GM11168 (cell line): ENCODE measurements around the gene ZFYVE21.

Experiments used
- in situ Hi-C: fragments of 300-500 bp; cut with MboI; formaldehyde crosslinking; loops from one replicate; pipeline ENCODE4 v1.12.0; 2022; ENCODE audit warnings: low sequenced_read_pairs; ENCODE audit not compliant: unreplicated experiment

ZFYVE21 gene

DNA sequence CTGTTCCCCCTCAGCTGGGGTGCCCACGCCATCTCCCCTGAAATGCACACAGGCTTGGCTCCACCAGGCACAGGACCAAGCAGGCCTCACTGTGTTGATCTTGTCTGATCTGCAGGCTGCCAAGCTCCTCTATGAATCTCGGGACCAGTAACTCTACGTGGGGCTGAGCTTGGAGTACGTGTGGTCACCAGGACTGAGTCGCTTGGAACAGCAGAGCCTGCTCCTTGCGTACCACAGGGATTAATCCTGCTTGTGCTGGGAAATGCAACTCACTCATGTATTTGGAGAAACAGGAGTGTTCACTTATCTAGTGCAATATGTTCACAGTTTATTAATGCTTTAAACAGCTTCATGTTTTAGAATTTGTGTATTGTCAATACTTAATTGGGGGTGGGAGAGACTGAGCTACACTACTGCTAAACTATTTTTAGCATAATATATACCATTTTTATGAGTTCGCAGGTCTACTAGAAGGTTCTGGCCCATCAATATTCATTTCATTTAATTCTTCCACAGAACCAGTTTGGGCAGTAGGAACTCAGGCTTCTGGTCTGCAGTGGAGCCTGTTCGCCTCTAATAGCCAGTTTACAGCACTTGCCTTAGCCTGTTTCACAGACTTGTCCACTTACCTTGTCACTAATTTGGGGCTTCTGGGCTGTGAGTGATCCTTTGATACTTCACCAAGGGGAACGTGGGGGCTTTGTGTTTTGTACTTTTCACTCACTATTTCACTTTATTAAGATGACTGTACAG, 17.4 kb downstream of the ZFYVE21 start:
- in situ Hi-C loops: no loop called here

- in situ Hi-C loops: no loop called here
Measured at GRCh38 chr14:103733651-103734050, 18.0 kb downstream of the ZFYVE21 start.

- in situ Hi-C loops: no loop called here
Measured at GRCh38 chr14:103734081-103734888, 18.7 kb downstream of the ZFYVE21 start.

GRCh38 chr14:103735022-103735421, 19.4 kb downstream of the ZFYVE21 start:
- in situ Hi-C loops: no loop called here

- in situ Hi-C loops: no loop called here
Measured at GRCh38 chr14:103735439-103735814, 19.8 kb downstream of the ZFYVE21 start.

GRCh38 chr14:103735815-103736545, 20.4 kb downstream of the ZFYVE21 start:
- in situ Hi-C loops: no loop called here

DNA sequence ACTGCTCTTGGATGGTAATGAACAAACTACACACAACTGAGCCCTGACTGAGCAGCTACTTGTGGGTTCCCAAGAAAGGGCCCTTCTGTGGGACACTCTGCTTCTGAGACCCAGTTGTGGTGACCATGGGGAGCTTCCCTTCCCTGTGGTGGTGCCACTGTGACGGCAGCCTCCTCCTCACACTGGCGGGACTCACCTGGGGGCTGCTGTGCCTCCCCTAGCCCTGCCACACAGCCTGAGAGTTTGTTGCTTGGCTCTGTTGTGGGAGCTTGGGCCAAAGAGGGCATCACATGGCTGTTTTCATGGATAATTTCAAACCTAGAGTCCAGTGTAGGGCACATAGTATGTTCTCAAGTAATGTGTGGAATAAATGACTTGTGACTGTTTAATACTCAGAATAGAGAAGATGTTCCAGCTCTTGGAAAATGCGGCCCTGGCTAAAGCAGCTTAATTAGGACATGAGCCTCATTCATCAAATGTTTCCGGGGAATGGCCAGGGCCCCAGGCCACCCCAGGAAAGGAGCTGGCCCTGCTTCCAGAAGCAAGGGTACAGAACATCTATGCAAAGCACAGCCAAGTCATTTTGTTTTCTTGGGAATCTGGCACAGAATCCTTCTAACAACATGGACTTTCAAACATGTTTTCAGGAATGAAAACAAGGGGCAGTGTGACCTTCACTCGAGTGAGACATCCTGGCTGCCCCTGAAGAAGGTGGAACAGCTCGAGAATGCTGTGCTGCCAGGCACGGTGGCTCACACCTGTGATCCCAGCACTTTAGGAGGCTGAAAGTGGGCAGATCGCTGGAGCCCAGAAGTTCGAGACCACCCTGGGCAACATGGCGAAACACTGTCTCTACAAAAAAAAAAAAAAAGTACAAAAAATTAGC, 21.2 kb downstream of the ZFYVE21 start:
- in situ Hi-C loops: no loop called here

- in situ Hi-C loops: no loop called here
Measured at GRCh38 chr14:103737432-103738045, 21.9 kb downstream of the ZFYVE21 start.

GRCh38 chr14:103738166-103738565, 22.6 kb downstream of the ZFYVE21 start:
- in situ Hi-C loops: no loop called here

- in situ Hi-C loops: no loop called here
Measured at GRCh38 chr14:103738701-103739451, 23.3 kb downstream of the ZFYVE21 start.

DNA sequence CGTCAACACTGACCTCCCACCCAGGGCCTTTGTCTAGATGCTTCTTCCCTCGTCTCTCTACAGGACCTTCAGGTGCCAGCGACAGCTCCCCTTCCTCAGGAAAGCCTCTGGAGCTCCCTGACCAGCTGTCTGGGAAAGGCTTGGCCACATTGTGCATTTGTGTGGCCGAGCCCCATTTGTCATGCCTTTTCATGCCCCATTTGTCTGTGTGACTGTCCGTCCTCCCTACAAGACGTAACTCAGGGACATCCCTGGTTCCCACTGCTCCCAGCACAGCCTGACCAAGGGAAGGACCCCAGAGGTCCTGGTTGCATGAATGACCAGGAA, 23.8 kb downstream of the ZFYVE21 start:
- in situ Hi-C loops: no loop called here

DNA sequence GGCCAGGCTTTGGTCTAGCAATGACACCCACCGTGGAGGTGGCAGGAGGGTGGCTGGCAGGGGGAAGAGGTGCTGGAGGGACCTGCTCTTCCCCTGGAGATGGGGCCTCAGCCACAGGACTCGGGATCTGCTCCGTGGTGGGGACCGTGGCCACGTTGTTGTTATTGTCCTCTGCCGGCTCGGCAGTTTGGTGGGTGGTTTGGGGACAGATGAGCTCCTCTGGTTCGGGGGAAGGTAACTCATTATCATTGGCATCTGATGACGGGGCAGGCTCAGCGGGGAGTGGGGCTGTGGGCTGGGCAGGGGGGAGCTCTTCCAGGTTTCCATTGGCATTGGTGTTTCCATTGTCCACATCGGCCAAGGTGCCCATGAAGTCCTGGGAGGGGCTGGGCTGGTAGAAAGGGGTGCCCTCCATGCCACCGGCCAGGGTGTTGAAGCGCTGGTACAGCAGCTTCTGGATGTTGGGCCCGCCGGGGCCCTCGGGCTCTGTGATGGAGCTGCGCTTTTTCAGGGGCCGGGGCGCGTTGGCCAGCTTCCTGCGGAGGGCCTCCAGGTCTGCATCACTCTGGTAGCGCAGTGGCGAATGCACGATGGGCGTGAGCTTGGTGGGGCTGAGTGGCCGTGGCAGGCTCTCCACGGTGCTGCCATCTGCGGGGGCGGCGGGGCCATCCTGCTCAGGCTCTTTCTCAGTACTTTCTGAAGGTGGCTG, 24.3 kb downstream of the ZFYVE21 start:
- in situ Hi-C loops: no loop called here

DNA sequence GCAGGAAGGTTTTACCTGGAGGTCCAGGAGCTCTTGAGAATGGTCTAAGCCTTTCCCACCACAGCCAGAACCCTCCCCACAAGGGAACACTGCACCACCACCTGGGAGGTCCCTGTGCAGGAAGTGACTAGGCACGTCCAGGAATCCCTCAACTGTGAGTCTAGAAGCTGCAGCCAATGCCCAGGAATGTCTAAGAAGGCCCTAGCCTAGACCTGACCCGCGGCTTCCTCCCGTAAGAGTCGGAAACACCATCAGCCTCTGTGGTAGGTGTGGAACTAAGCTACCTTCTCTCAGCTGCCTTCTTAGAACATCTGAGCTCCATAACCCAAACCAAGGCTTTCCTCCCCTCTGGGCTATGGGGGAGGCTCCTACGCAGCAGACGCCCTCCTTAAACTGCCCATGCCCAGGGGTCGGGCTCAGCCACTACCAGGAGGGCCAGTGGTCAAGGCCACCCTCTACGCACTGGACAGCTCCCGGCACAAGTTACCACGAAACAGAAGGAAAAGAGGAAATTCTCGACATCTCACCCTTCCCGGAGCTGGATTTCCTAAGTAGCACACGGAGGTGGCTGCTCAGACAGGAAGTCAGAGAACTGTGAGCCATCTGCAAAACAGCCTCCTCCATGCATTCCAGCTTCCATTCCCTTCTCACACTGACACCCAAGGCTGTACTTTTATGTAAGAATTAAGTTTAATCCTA, 25.5 kb downstream of the ZFYVE21 start:
- in situ Hi-C loops: no loop called here

DNA sequence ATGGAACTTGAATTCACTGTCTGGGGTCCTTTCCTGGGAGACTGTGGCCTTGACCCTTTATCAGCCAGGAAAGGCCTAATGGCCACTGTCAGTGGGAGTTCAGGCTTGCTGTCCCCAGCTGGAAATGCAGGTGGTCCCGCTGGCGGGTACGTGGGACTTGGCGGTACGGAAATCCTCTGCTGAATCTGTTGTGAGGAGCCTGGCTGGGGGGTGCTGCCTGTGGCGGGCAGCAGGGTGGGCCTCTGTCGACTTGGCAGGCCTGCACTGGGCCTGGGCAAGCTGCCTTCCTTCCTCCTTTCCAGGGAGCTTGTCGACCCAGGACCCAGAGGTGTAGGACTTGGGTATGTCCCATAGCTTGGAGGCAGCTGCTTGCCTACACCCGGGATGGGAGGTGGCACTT, 26.3 kb downstream of the ZFYVE21 start:
- in situ Hi-C loops: no loop called here

GRCh38 chr14:103742499-103743255, 27.1 kb downstream of the ZFYVE21 start:
- in situ Hi-C loops: no loop called here

DNA sequence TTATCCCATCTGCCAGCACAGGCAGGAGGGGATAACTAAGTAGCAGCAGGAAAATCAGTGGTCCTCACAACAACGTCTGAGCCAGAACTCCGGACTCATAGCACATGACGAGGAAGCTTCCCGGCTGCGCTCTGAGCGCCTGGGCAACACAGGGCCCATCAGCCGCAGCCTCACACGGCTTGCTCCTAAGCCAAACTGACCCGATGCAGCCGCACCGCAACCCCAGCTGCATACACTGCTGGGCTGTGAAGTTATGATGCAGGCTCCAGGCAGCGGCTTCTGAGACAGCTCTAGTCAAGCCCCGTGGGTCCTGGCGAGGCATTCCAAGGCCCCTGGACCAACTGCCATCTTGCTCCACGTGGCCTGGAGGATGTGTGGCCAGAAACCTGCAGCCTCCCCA, 28.1 kb downstream of the ZFYVE21 start:
- in situ Hi-C loops: no loop called here
